ENCODE results near the gene PPP6R2. TPM values are rescaled to one million over a fixed set of nuclear protein-coding genes. Genes with fewer than 3 reads are reported as not detected.
A peak's percentile ranks its signal among the peaks of the same experiment; 100 is the strongest.

Gene PPP6R2
- total RNA-seq, 1 donor from 2014 or later: 55.5 TPM

DNA sequence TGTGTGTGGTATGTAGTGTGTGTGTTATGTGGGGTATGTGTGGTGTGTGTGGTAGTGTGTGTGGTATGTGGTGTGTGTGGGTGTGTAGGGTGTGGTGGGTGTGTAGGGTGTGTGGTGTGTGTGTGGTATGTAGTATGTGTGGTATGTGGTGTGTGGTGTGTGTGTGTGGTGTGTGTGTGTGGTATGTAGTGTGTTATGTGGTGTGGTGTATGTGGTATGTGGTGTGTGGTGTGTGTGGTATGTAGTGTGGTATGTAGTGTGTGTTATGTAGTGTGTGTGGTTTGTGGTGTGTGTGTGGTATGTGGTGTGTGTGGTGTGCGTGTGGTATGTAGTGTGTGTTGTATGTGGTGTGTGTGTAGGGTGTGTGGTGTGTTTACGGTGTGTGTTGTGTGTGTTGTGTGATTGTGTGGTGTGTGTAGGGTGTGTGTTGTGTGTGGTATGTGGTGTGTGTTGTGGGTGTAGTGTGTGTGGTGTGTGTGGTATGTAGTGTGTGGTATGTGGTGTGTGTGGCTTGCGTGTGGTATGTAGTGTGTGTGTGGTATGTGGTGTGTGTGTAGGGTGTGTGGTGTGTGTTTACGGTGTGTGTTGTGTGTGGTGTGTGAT, 4.2 kb upstream of the PPP6R2 start:
- Histone ChIP-seq H3K4me3 (no peak overlapping the region), H3K27ac (no peak overlapping the region), H3K27me3 (no peaks in the 10 kb centered on the region), H3K9me3 (no peaks in the 10 kb centered on the region), H3K36me3 (no peaks in the 10 kb centered on the region), H3K4me1 (peaks cover 3 to 4% of the 10 kb centered on the region in 2 donors)
- intact Hi-C loops (cut with DNase I): no loop called here
- TF ChIP-seq CTCF (IDR thresholded peaks at IDR 0.05): no peak
- no peak for DNase-seq (ENCODE audit: low spot score in 2 of 2)

DNA sequence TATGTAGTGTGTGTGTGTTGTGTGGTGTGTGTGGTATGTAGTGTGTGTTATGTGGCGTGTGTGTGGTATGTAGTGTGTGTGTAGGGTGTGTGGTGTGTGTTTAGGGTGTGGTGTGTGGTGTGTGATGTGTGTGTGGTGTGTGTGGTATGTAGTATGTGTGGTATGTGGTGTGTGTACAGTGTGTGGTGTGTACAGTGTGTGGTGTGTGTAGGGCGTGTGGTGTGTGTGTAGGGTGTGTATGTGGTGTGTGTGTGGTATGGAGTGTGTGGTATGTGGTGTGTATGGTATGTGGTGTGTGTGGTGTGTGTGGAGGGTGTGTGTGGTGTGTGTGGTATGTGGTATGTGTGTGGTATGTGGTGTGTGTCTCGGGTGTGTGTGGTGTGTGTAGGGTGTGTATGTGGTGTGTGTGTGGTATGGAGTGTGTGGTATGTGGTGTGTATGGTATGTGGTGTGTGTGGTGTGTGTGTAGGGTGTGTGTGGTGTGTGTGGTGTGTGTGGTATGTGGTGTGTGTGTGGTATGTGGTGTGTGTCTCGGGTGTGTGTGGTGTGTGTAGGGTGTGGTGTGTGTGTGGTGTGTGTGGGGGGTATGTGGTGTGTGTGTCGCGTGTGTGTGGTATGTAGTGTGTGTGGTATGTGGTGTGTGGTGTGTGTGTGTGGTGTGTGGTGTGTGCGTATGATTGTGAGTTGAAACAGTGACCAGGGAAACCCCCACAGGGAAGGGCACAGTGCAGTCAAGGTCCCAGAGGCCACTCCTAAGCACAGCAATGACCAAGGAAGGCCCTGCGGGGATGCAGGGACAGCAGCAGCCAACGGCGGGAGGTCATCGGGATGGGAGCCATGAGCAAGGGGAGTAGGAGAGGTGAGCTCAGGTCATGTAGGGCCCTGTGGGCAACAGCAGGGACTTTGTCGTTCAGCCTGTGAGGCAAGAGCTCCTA, 2.9 kb upstream of the PPP6R2 start:
- H3K9me3 ChIP-seq: no peaks in the 10 kb centered on the region
- intact Hi-C loops (cut with DNase I): no loop called here
- no peak overlapping the region for H3K4me3 ChIP-seq
- no peaks in the 10 kb centered on the region for H3K27me3 ChIP-seq
- peaks cover 3 to 4% of the 10 kb centered on the region in 2 donors for H3K4me1 ChIP-seq
- H3K27ac ChIP-seq: no peak overlapping the region
- H3K36me3 ChIP-seq: no peaks in the 10 kb centered on the region
- DNase-seq (ENCODE audit: low spot score in 2 of 2): no peak
- TF ChIP-seq CTCF (IDR thresholded peaks at IDR 0.05): no peak

GRCh38 chr22:50341977-50342650, 1.0 kb upstream of the PPP6R2 start:
- intact Hi-C loops (cut with DNase I): loop anchor here (1.0 to 2.0 kb wide), 5 partner anchors 15 to 97 kb away; partner anchors contain the start of genes DENND6B and TUBGCP6
- TF ChIP-seq CTCF (IDR thresholded peaks at IDR 0.05): peak; percentile 91 to 98 (median 97)
- no peak overlapping the region for H3K27ac ChIP-seq
- no peaks in the 10 kb centered on the region for H3K27me3 ChIP-seq
- no peaks in the 10 kb centered on the region for H3K36me3 ChIP-seq
- DNase-seq (ENCODE audit: low spot score in 2 of 2): peak in 1 of 2 donors; percentile 94
- no peaks in the 10 kb centered on the region for H3K9me3 ChIP-seq
- H3K4me1 ChIP-seq: peaks cover 3 to 4% of the 10 kb centered on the region in 2 donors
- H3K4me3 ChIP-seq: peak overlapping the region; percentile 81 to 100

DNA sequence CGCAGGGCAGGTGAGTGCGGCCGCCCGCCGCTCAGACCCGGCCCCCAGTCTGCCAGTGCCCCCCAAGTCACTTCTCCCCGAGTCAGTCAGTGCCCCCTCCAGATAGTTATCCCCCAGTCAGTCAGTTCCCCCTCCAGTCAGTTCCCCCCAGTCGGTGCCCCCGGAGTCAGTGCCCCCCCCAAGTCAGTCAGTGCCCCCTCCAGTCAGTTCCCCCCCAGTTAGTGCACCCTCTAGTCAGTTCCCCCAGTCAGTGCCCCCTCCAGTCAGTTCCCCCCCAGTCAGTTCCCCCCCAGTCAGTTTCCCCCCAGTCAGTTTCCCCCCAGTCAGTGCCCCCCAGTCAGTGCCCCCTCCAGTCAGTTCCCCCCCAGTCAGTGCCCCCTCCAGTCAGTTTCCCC, 411 bp downstream of the PPP6R2 start:
- Histone ChIP-seq H3K4me1 (peaks cover 3 to 4% of the 10 kb centered on the region in 2 donors), H3K27ac (peak overlapping the region; percentile 48 to 83), H3K4me3 (peak overlapping the region; percentile 81 to 100), H3K27me3 (no peaks in the 10 kb centered on the region), H3K9me3 (no peaks in the 10 kb centered on the region), H3K36me3 (no peaks in the 10 kb centered on the region)
- intact Hi-C loops (cut with DNase I): loop anchor here (2.0 kb wide), 3 partner anchors 35 to 99 kb away; partner anchors contain the start of gene TUBGCP6
- no peak for TF ChIP-seq CTCF (IDR thresholded peaks at IDR 0.05)
- DNase-seq (ENCODE audit: low spot score in 2 of 2): no peak

GRCh38 chr22:50346470-50346869, 3.3 kb downstream of the PPP6R2 start:
- Histone ChIP-seq H3K27ac (no peak overlapping the region), H3K4me3 (no peak overlapping the region), H3K36me3 (peaks cover 2% of the 10 kb centered on the region in 2 donors), H3K27me3 (no peaks in the 10 kb centered on the region), H3K9me3 (no peaks in the 10 kb centered on the region), H3K4me1 (peaks cover 3 to 4% of the 10 kb centered on the region in 2 donors)
- intact Hi-C loops (cut with DNase I): no loop called here
- TF ChIP-seq CTCF (IDR thresholded peaks at IDR 0.05): no peak
- DNase-seq (ENCODE audit: low spot score in 2 of 2): no peak

All from ascending aorta (tissue), 2 donors.